GM19372 (cell line): ENCODE data around the gene FHIT.
"Not testable (repeated sequence)": the region's sequence is repeated elsewhere in the genome, so short reads cannot be mapped to it uniquely, and the experiment has no call there.

Source experiments
- ATAC-seq: cut with Tn5 transposase; IDR thresholded peaks from one replicate; pipeline ENCODE4 v1.9.1; 2021; ENCODE audit warnings: mild to moderate bottlenecking, low read depth, moderate library complexity; ENCODE audit not compliant: unreplicated experiment

FHIT gene

DNA sequence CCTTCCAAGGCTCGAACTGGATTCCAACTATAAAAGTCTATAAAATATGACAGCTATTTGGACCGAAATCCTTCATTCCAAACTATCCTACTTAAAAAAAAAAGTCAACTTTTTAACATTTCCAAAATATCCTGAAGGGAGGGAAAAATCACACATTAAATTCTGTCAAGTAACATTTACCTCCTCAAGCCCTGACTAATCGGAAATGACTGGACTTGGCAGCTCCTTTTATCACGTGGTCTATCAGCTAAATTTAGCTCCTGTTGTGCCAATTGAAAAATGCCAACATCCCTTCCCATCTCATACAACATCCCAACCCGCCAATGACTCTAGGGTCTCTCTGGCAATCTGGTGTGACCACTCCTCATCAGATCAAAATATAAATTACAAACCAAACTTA, 297.9 kb downstream of the FHIT start:
- no peak for ATAC-seq

DNA sequence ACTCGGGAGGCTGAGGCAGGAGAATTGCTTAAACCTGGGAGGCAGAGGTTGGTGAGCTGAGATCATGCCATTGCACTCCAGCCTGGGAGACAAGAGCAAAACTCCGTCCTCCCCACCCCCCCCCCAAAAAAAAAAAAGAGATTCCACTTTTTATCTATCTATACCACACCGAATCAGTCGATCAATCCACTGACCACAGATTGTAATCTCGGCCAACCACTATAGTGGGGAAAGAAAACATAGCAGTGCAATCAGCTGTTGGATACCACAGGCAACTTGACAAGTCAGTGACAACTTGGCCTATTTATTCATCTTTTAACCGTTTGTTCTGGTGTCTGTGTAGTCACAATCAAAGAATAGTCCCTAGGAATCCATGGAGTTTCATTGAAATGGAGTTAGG, 299.2 kb downstream of the FHIT start:
- ATAC-seq: no peak

DNA sequence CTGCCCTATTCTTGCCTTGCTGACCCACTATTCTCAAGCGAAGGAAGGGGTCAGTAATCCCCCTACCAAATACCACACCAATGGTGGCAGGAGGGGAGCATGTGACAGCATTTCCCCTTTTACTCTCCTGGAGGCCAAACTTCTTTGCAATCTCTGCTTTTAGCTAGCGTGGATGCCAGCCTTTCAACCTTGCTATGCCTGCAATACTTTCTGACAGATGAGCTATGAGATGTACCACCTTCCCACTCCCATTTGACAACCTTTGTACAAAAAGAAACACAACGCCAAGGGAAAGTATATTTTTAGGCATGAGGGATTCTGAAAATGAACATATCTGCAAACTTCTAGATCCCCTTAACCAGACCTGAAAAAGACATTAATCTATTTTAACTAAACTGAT, 302.1 kb downstream of the FHIT start:
- no peak for ATAC-seq

DNA sequence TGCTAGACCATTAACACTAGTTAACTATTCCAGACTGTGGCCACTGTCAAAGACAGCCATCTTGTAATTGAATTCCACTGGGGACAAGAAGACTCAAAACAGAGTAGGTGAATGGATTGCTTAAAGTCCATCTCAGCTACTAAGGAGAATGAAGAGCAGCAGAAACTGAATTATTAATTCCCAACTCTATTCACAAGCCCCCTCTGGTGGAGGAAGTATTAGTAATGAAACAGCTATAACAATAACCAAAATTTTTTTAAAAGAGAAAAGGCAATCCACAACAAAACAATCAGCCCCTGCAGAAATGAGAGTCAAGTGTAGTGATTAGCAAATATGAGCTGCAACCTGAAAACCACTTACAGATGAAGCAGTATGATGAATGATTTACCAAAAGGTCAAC, 302.8 kb downstream of the FHIT start:
- ATAC-seq: no peak

DNA sequence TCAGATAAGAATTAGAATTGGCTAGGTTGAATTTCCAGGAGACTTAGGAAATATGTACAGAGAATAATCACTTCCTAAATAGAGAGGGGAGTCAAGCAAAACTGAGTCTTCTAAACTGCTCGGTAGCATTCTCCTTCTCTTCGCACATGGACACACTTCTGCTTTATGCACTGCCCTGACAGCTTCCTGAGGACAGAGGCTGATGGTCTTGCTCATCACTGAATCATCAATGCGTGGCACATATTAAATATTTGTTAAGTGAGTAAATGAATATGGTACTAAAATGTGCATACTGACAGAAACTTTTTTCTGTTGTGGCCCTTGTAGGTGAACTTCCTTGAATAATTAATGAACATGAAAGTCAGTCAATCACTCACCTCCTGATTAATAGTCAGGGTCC, 315.5 kb downstream of the FHIT start:
- ATAC-seq: no peak

DNA sequence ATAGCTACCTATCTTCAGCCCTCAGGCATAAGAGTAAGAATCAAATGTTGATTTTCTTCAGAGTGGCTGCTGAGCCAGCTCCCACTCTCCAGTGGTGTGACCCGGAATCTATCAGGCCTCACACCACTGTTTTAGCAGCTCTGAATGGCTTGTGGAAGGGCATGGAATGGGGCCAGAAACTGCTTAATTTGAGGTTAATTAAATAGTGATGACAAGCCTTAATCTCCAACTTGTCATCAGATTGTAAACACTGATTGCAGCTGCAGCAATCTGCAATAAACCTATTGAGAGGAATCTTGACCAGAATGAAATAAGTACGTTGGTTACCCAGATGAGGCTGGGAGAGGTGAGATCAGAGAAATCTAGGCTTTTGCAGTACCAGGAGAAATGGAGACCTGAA, 317.4 kb downstream of the FHIT start:
- ATAC-seq: no peak

DNA sequence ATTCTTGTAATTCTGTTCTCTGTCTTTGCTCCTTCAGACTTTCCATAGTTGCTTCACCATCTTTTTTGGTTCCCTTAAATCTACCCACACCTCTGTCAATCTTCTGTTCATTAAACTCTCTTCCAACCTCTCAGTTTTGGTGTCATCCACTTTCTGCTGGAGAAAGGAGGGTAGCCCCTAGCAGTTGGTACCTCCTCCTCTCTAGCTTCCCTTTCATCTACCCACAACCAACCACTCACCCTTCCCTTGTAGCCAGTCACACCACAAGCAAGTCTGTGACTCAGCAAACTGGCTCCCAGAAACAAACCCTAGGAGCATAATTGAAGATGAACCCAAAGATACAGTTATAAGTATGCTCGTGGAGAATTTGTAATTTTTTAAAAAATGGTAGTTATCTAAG, 318.6 kb downstream of the FHIT start:
- no peak for ATAC-seq

DNA sequence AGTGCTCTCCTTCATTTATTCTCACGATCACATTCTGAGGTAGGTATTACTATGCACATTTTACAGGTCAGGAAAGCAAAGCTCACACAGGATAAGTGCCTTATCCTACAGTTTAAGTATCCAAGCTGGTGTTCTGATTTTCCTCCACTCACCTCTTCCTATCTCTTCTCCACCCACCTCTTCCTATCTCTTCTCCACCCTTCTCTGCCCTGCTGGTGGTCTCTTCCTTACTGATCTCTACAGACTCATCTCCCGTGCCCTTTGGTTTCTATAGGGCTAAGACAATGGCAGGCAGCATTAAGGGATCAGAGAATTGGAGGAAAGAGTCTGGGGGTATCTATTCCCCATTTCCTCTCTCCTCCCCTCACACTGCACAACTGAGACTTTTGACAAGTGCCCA, 319.1 kb downstream of the FHIT start:
- ATAC-seq: no peak

DNA sequence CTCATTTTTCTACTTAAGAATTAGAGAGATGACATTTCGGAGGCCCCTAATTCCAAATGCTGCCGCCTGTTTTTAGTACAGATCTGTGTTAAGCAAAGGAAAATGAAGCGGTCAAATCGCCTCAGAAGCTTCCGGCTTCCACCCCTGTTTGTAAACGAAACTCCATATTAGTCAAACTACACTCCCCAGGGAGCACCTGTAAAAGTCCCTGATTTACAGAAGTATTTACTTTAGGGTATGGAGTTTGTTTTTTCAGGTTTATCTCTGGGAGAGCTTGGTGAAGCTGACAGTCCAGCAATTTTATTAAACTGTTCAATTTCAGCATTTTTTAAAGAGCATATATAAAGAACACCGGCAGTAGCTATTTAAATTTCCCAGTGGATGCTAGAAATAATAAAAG, 319.8 kb downstream of the FHIT start:
- ATAC-seq: no peak

DNA sequence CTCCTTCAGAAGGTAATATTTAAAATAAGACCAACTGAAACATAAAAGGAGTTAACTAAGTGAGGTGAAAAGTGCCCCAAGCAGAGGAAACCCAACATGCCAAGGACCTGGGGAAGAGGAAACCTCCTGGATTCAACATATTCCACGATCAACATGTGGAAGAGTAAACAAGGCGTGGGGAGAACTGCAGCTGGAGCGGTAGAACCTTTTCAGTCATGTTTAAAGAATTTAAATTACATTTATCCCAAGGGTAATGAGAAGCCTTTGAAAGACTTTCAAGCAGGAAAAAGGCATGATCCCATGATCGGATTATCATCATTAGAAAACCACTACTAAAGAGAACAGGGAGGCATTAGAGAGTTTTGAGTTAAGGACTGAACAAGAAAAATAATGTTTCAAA, 330.7 kb downstream of the FHIT start:
- ATAC-seq: no peak

DNA sequence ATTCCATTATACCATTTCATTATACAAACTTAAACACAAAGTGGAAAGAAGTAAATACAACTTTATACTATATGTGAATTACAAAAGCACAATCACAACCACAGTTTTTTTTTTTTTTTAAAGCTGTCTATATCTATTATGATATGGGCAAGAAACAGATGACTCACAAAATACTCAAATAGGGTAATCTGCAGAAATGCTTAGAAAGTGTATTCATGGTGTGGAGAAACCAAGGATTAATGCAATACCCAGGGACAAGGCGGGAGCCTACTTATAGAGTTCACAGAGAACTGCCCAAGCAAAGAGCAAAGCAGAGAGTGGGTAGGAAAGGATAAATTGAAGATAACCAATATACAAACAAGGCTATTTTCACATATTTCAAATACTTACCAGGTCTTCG, 332.0 kb downstream of the FHIT start:
- no peak for ATAC-seq

DNA sequence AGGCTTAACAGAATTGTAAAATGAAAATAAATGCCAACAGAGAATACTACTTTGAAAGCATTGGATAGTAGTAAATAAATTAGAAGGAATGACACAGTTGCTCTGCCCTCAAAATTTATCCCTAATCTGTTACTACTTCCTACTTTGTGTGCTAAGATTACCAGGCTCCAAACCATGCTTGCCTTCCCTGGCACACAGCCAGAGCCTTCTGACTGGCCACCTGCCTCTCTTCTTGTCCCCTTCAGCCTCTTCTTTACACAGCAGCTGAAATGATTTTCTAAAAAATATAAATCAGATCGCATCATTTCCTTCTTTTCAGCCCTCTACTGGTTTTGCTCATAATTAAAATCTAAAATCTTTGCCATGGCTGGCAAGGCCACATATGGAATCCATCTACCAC, 334.1 kb downstream of the FHIT start:
- ATAC-seq: no peak

DNA sequence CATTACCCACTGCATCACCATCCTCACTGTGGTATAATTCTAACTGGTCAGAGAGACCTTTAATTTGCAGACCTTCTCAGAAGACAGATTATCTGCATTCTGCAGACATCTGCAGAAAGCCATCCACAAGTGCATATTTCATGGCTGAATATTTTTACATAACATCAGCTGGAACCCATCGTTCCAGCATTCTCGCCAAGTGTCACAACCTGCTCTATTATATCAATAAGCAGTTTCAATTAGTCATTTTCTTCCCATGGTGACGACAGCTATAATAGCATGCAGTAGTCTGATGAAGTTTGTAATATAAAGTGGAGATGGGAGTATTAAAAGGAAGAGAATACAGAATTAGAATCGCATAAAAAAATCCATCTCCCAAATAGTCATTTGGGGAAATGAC, 334.7 kb downstream of the FHIT start:
- no peak for ATAC-seq

DNA sequence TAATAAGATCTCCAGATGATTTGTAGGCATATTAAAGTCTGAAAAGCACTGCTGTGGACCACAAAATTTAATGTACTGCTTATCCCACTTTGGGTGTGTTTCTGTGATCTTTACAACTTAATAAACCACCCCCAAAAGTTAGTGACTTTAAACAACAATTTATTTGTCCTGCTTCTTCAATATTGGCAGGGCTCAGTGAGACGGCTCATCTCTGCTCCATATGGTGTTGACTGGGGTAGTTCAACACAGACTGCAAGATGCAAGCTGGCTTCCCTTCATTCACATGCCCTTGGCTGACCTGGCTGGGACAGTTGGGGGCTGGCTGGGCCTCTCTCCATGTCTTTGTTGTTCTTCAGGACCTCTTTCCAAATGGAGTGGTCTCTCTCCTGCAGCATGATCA, 337.8 kb downstream of the FHIT start:
- no peak for ATAC-seq

DNA sequence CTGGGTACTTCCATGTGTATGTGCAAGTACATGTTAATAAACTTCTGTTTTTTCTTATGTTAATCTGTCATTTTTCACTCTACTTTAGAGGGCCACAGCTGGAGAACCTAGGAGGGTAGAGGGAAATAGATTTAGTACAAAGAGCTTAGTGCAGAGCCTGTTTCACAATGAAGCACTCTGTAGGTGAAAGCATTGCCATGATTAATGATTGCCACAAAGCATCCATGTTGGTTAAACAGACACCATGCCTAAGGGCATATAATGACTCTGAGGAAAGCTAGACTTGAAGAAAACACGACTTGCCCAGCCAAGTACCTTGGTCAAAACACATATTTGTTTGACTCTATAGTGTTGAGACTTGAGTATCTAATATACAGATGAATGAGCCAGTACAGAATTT, 338.4 kb downstream of the FHIT start:
- ATAC-seq: no peak

DNA sequence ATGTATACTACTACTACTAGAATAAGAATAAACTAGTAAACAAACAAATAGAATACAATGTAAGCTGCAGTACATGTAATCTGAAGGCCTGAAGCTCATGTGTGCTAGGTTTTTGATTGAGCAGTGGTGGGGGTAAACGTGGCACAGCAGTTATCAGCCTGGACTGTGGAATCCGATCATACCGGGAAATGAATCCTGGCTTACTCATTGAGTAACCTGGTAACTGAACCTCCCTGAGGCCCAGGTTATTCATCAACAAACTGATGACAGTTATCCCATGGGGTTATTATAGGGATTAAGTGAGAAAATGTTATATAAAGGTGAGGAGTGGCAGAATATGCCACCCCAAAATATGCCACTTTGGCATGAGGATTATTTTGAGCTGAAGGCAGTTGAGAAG, 339.1 kb downstream of the FHIT start:
- no peak for ATAC-seq

DNA sequence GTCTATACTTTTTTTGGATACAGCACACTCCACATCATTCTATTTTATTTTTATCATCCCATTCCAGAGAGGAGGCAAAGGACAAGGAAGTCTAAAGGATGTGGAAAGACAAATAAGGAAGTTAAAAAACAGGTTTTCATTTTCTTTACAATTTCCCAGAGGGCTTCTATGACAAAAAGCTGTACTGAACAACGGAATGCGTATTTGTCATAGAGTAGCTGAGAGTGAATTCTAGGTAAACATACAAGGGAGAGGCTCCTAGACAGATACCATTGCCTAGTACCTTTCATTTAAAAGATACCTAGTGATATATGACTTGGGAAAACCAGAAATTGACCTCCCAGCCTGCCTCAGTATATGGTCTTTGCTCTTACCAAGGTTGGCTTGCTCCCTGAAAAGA, 341.7 kb downstream of the FHIT start:
- ATAC-seq: no peak

DNA sequence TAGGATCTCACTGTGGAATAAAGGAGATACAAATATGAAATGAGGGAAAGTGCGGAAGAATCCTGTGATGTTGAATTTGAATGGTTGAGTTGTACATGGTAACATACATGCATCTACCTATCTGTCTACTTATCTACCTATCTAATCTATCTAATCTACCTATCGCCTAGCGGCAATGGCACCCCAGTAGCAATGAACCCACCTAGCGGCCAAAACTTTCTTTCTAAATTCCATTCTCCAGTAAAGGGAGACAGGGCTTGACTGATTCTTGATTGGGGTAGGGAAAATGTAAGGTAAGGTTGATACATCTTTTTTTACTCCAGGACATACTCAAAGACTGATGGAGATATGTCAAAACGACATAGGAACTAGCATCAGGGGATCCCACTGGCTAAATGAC, 345.0 kb downstream of the FHIT start:
- ATAC-seq: no peak

DNA sequence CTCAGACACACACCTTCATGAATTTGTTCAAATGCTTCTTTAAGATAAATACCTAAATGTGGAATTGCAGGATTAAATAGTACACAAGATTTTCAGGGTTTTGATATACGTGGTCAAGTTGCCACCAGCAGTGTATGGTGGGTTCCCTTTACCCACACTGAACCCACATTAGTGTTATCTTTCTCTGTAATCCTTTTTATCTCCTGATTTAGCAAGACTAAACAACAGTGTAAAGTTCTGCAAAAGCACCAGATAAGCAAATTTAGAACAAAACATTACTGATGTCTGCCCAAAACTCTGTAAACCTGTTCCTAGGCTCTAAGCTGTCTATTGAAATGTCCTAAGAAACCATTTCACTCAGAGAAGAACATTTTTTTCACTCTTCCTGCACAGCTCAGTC, 352.9 kb downstream of the FHIT start:
- no peak for ATAC-seq

DNA sequence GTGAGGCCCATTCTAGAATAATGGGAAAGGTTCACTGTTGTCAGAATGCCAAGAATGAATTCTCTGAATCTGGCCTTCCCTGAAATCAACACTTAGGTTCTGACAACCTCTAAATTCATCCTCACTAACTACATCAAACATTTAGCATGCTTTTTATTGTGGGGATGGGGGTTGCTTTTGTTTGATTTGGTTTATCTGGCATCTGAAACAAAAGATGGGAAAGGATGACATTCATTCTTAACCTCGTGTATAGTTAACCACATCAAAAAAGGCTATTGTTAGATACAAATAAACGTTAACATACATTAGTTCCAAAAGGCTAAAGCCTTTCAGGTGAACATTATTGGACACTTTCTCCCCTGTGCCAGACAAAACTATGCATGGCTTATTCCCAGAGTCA, 357.3 kb downstream of the FHIT start:
- ATAC-seq: no peak

DNA sequence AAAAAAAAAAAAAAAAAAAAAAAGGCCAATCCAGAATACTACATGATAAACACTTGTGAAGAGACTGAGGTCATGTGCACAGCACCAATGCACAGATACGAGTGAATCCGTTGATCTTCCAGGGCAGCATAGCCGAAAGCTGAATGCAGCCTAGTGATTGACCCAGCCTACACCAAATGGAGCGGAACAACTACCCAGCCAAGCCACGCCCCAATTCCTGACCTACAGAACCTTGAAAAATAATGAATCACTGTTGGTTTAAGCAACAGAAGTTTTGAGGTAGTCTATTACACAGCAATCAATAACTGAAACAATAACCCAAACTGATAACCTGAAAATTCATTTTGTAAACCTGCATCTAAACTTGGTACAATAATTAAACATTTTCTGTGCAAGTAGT, 361.0 kb downstream of the FHIT start:
- ATAC-seq: no peak

DNA sequence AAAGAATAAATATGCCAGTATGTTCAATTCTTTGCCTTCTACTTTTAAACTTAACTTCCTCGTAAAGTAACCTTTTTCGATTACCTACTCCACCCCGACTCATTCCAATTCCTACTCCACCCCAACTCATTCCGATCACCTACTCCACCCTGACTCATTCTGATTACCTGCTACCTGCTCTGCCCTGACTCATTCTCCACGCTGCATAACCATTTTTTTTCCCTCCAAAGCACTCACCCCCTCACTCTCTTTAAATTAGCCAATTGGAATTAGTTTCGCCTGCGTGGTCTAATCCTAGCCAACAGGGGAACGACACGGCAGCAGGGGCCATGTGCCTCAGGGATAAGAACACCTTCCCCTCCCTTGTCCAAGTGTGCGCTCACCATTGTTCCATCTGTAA, 362.3 kb downstream of the FHIT start:
- not testable (repeated sequence) for ATAC-seq

DNA sequence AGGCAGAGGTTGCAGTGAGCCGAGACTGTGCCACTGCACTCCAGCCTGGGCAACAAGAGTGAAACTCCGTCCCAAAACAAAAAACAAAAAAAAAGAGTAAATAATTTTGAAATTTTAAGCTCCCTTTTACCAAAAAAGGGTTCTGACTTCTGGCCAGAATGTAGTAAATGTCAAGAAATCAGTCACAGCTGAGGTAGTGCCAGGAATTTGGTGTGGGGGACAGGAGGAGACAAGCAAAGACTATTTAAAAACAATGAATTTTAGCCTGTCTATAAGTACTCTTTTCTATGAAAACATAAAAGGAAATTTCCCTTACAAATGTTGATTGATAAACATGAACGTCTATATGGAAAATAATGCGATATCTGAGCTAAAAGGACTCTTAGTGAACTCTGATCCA, 363.7 kb downstream of the FHIT start:
- no peak for ATAC-seq

DNA sequence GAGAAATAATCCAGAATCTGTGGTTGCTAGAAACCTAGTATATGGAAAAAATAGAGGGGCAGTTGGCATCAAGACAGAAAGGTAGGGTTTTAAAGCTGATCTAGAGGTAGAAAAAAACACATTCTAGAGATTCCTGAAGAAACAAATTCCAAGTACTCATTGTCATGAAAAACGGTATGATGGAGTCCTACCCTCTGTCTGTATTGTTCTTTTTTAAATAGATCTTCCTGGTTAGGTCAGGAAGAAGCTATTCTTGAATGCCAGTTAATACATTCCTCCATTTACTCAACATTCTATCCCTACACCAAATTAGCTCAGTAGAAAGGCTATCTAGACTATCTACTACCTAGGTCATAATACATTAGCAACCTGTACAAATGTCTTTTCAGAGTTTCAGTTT, 364.7 kb downstream of the FHIT start:
- no peak for ATAC-seq
